Spleen (tissue), 7 donors: ENCODE measurements around the gene ARPIN.

ENCODE experiments used
- CTCF ChIP-seq, 11 experiments: fragments of 200-600 bp in 7 of 11; fragments of 450-650 bp in 4 of 11; sonication (generic) in 4 of 11; IDR thresholded peaks in 8 of 11; conservative IDR thresholded peaks in 3 of 11; 1 replicate in 7 of 11; 2 replicates in 4 of 11; pipeline versions ENCODE4 v1.4.0 to v1.8.0; 2016 to 2021; ENCODE audit warnings: antibody characterized with exemption in 11 of 11, inconsistent platforms in 4 of 11, mild to moderate bottlenecking in 1 of 11
- POLR2A ChIP-seq, 3 donors: fragments of 450-650 bp; IDR thresholded peaks; one replicate each; pipeline ENCODE4 v1.5.1; 2017; ENCODE audit warnings: antibody characterized with exemption in 3 of 3, mild to moderate bottlenecking in 1 of 3
- POLR2AphosphoS5 ChIP-seq, 3 donors: sonication (generic); formaldehyde crosslinking; IDR thresholded peaks; one replicate each; pipeline ENCODE4 v1.5.1; 2017; ENCODE audit warnings: antibody characterized with exemption in 3 of 3
- donor health status: DM: no; HTN: no; CAD: no; lungs with moderate emphysema.
- donor health status: DM: no; HTN: no; CAD: no.
- donor health status: DM: no; HTN: no; CAD: no.

GRCh38 chr15:89870688-89871288, 42.0 kb downstream of the ARPIN start:
- TF ChIP-seq CTCF (IDR thresholded peaks at IDR 0.05 in 8 of 11, conservative IDR thresholded peaks at IDR 0.05 in 3 of 11) (no peak), POLR2A (IDR thresholded peaks at IDR 0.05) (no peak), POLR2AphosphoS5 (IDR thresholded peaks at IDR 0.05) (no peak)
